Parathyroid adenoma (tissue), 2 donors: ENCODE measurements around the gene LITAFD.

Experiments used
- H2AFZ ChIP-seq: fragments of 300-600 bp; sonication (generic); one replicate; pipeline ENCODE4 v1.7.0; 2017; ENCODE audit warnings: antibody characterized with exemption, mild to moderate bottlenecking
- H3K27ac ChIP-seq: fragments of 300-600 bp; sonication (generic); one replicate; pipeline ENCODE4 v1.7.0; 2017
- H3K27me3 ChIP-seq: fragments of 300-600 bp; sonication (generic); one replicate; pipeline ENCODE4 v1.7.0; 2017; ENCODE audit warnings: low read length; ENCODE audit not compliant: control insufficient read depth, insufficient read depth
- H3K36me3 ChIP-seq: fragments of 300-600 bp; sonication (generic); one replicate; pipeline ENCODE4 v1.7.0; 2017; ENCODE audit warnings: low read length; ENCODE audit not compliant: control insufficient read depth, insufficient read depth
- H3K4me1 ChIP-seq: fragments of 300-600 bp; sonication (generic); one replicate; pipeline ENCODE4 v1.7.0; 2017; ENCODE audit warnings: control low read depth
- H3K4me2 ChIP-seq: fragments of 300-600 bp; sonication (generic); one replicate; pipeline ENCODE4 v1.7.0; 2017; ENCODE audit warnings: low read length
- H3K4me3 ChIP-seq: fragments of 300-600 bp; sonication (generic); one replicate; pipeline ENCODE4 v1.7.0; 2017; ENCODE audit warnings: low read depth, low read length
- H3K79me2 ChIP-seq: fragments of 300-600 bp; sonication (generic); one replicate; pipeline ENCODE4 v1.7.0; 2017; ENCODE audit warnings: control low read depth
- H3K9ac ChIP-seq: fragments of 300-600 bp; sonication (generic); one replicate; pipeline ENCODE4 v1.7.0; 2017; ENCODE audit warnings: mild to moderate bottlenecking
- H3K9me3 ChIP-seq: fragments of 300-600 bp; sonication (generic); one replicate; pipeline ENCODE4 v1.7.0; 2017; ENCODE audit warnings: low read length; ENCODE audit not compliant: control insufficient read depth
- TF ChIP-seq, protein P1 (sequence below): fragments of 300-600 bp; sonication (generic); IDR thresholded peaks from one replicate; pipeline ENCODE4 v1.7.0; 2017; ENCODE audit warnings: antibody characterized with exemption, mild to moderate bottlenecking
- donor health status: primary hyperparathyroidism.

LITAFD gene

GRCh38 chr16:8899709-8900317 lies 17.7 kb downstream of the LITAFD start:
- Histone ChIP-seq H2AFZ (no peak overlapping the region), H3K79me2 (peaks cover 5% of the 10 kb centered on the region), H3K36me3 (no peaks in the 10 kb centered on the region), H3K27me3 (no peaks in the 10 kb centered on the region), H3K4me3 (no peak overlapping the region), H3K9ac (no peak overlapping the region), H3K27ac (no peak overlapping the region), H3K4me1 (no peaks in the 10 kb centered on the region), H3K9me3 (no peaks in the 10 kb centered on the region), H3K4me2 (no peak overlapping the region)
- TF ChIP-seq, protein P1, sequence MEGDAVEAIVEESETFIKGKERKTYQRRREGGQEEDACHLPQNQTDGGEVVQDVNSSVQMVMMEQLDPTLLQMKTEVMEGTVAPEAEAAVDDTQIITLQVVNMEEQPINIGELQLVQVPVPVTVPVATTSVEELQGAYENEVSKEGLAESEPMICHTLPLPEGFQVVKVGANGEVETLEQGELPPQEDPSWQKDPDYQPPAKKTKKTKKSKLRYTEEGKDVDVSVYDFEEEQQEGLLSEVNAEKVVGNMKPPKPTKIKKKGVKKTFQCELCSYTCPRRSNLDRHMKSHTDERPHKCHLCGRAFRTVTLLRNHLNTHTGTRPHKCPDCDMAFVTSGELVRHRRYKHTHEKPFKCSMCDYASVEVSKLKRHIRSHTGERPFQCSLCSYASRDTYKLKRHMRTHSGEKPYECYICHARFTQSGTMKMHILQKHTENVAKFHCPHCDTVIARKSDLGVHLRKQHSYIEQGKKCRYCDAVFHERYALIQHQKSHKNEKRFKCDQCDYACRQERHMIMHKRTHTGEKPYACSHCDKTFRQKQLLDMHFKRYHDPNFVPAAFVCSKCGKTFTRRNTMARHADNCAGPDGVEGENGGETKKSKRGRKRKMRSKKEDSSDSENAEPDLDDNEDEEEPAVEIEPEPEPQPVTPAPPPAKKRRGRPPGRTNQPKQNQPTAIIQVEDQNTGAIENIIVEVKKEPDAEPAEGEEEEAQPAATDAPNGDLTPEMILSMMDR = no peak

GRCh38 chr16:8900343-8900742 lies 18.2 kb downstream of the LITAFD start:
- no peaks in the 10 kb centered on the region for H3K27me3 ChIP-seq
- H3K36me3 ChIP-seq = no peaks in the 10 kb centered on the region
- H2AFZ ChIP-seq = no peak overlapping the region
- TF ChIP-seq, protein P1 = no peak
- peaks cover 4% of the 10 kb centered on the region for H3K79me2 ChIP-seq
- no peak overlapping the region for H3K4me2 ChIP-seq
- H3K27ac ChIP-seq = no peak overlapping the region
- H3K9ac ChIP-seq = no peak overlapping the region
- H3K4me3 ChIP-seq = no peak overlapping the region
- no peaks in the 10 kb centered on the region for H3K9me3 ChIP-seq
- no peaks in the 10 kb centered on the region for H3K4me1 ChIP-seq

- Histone ChIP-seq H3K27ac (no peak overlapping the region), H3K36me3 (no peaks in the 10 kb centered on the region), H2AFZ (no peak overlapping the region), H3K4me2 (no peak overlapping the region), H3K27me3 (no peaks in the 10 kb centered on the region), H3K4me3 (no peak overlapping the region), H3K4me1 (no peaks in the 10 kb centered on the region), H3K79me2 (peaks cover 3% of the 10 kb centered on the region), H3K9me3 (no peaks in the 10 kb centered on the region), H3K9ac (no peak overlapping the region)
- TF ChIP-seq, protein P1 = no peak
These were observed 19.2 kb downstream of the LITAFD start for GRCh38 chr16:8901320-8901861.

DNA sequence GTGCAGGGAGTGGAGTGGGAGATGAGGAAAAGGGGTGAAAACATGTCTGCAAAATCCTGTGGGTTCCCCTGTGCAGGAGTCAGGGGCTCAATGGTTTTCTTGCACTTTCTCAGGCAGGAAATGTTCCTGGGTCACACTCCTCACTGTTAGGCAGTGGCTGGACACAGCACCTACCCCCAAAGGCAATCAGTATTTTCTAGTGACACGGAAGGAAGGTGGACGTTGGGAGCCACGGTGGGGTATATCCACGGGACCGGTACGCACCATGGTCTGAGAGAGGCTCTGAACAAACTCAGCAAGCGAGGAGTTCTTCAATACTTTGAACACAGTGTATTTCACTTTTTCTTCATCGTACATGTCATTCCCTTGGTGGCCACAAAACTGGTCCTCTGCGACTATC lies 20.9 kb downstream of the LITAFD start:
- H3K27ac ChIP-seq = no peak overlapping the region
- H3K9ac ChIP-seq = no peak overlapping the region
- no peaks in the 10 kb centered on the region for H3K9me3 ChIP-seq
- peaks cover 5% of the 10 kb centered on the region for H3K79me2 ChIP-seq
- H3K4me2 ChIP-seq = no peak overlapping the region
- no peaks in the 10 kb centered on the region for H3K4me1 ChIP-seq
- no peak overlapping the region for H3K4me3 ChIP-seq
- no peaks in the 10 kb centered on the region for H3K27me3 ChIP-seq
- H2AFZ ChIP-seq = no peak overlapping the region
- TF ChIP-seq, protein P1 = no peak
- H3K36me3 ChIP-seq = no peaks in the 10 kb centered on the region

DNA sequence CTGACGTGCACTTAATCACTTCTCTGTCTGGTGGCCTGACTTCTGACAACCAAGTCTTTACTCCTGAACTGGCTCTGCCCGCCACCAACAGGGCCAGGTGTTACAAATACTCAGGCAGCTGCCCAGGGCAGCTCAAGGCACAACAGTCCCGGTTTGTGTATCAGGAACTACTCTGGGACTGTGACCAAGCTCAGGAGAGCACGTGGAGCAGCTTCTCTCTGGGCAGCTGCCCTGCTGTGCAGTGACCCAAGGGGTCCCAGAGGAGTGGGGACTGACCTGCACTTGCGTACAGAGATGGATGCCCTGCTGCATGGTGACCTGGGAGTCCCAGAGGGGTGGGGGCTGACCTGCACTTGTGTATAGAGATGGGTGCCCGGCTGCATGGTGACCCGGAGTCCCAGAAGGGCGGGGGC lies 21.9 kb downstream of the LITAFD start:
- Histone ChIP-seq H3K4me3 (no peak overlapping the region), H3K9me3 (no peaks in the 10 kb centered on the region), H3K27ac (no peak overlapping the region), H3K27me3 (no peaks in the 10 kb centered on the region), H3K9ac (no peak overlapping the region), H3K4me1 (no peaks in the 10 kb centered on the region), H3K36me3 (no peaks in the 10 kb centered on the region), H3K4me2 (no peak overlapping the region), H2AFZ (no peak overlapping the region), H3K79me2 (peaks cover 6% of the 10 kb centered on the region)
- TF ChIP-seq, protein P1 = no peak
